NB4 (cell line): ENCODE measurements around the gene MGA.

ENCODE experiments used
- CTCF ChIP-seq: IDR thresholded peaks from one replicate; pipeline ENCODE4 v1.5.1; 2012; ENCODE audit warnings: low read depth, low read length
- MAX ChIP-seq: IDR thresholded peaks from 2 replicates; pipeline ENCODE4 v1.6.1; 2011; ENCODE audit warnings: low read depth, low read length
- POLR2A ChIP-seq: IDR thresholded peaks from 2 replicates; pipeline ENCODE4 v1.6.1; 2011; ENCODE audit warnings: mild to moderate bottlenecking; ENCODE audit not compliant: insufficient read length; ENCODE audit errors: extremely low read depth

- TF ChIP-seq POLR2A (no peak), CTCF (no peak), MAX (no peak)
Measured at GRCh38 chr15:41629463-41629862, 30.7 kb upstream of the MGA start.
